NCI-H1436 treated with DMSO at 0.1 percent for 48 hours (cell line): ENCODE measurements around the gene TP53TG3.
"Not testable (repeated sequence)": the region's sequence is repeated elsewhere in the genome, so short reads cannot be mapped to it uniquely, and the experiment has no call there.

Experiments used
- DNase-seq: peaks from one replicate; lab custom pipeline; 2025; lab: John Stamatoyannopoulos, UW

Gene TP53TG3, protein sequence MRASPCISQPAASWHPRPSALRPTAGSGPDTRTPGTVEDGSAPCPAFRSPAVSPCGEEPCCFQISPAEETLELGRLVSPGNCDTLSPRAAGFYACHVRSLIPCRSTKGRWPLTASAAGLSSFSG

DNA sequence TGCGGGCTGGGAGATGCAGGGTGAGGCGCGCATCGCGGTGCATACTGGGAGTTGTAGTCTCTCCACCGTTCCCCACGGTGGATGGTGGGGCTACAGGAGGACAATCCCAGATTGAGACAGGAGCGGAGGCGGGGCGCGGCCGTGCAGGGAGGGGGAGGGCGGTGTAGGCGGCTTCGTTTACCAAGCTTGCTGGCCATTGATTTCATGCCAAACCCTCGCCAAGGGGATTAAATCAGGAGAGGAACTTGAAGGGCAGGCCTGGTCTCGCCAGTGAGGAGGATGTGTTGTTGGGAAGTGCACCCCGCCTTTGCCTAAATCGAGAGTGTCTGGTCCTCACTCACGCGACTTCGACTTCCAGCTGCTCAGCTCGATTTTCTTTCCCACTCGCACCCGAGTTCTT lies at the start of gene TP53TG3:
Gene TP53TG3 (minus strand): TSS at position 101 of the 400 bp plus-strand sequence. CDS start 68 bp downstream, at position 33.
- not testable (repeated sequence) for DNase-seq

DNA sequence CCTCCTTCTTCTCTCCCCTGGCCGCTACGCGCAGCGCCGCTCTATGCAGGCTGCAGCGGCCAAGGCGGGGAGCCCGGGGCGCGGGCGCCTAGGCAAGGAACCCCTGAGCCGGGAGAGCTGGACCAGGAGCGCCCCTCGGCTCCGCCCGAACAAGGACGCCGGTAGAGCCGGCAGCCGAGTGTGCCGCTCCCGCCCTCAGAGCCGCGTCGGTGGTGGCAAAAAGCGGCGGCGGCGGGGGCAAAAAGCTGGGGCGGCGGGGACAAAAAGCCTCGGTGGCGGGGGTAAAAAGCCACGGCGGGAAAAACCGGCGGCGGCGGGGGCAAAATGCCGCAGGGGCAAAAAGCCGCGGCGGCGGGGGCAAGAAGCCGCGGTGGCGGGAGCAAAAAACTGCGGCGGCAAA lies 25.1 kb downstream of the TP53TG3 start:
- DNase-seq, result not testable (repeated sequence)

DNA sequence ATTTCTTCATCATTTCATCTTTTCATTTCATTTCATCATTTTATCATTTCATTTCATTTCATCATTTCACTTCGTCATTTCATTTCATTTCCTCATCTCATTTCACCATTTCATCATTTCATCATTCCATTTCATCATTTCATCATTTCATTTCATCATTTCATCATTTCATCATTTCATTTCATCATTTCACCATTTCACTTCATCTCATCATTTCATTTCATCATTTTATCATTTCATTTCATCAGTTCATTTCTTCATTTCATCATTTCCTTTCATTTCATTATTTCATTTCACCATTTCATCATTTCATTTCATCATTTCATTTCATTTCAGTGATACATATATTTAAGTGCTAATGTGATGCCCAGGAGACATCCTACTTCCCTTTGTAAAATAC lies 28.4 kb downstream of the TP53TG3 start:
- not testable (repeated sequence) for DNase-seq

DNA sequence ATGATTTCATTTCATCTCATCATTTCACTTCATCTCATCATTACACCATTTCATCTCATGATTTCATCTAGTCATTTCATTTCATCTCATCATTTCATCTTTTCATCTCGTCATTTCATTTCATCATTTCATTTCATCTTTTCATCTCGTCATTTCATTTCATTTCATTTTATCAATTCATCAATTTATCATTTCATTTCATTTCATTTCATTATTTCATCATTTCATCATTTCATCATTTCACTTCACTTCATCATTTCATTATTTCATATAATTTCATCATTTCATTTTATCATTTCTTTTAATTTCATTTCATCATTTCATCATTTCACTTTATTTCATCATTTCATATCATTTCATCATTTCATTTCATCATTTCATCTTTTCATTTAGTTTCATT lies 29.2 kb downstream of the TP53TG3 start:
- DNase-seq, result not testable (repeated sequence)

DNA sequence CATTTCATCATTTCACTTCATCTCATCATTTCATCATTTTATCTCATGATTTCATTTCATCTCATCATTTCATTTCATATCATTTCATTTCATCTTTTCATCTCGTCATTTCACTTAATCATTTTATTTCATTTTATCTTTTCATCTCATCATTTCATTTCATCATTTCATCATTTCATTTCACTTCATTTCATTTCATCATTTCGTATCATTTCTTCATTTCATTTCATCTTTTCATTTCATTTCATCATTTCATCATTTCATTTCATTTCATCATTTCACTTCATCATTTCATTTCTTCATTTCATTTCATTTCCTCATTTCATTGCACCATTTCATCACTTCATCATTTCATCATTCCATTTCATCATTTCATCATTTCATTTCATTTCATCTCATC lies 29.8 kb downstream of the TP53TG3 start:
- not testable (repeated sequence) for DNase-seq

DNA sequence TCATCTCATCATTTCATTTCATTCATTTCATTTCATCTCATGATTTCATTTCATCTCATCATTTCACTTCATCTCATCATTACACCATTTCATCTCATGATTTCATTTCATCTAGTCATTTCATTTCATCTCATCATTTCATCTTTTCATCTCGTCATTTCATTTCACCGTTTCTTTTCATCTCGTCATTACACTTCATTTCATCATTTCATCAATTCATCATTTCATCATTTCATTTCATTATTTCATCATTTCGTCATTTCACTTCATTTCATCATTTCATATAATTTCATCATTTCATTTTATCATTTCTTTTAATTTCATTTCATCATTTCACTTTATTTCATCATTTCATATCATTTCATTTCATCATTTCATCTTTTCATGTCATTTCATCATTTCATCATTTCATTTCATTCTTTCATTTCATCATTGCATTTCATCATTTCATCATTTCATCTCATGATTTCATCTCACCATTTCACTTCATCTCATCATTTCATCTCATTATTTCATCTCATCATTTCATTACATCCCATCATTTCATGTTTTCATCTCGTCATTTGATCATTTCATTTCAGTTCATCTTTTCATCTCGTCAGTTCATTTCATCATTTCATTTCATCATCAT lies 30.6 kb downstream of the TP53TG3 start:
- DNase-seq, result not testable (repeated sequence)

DNA sequence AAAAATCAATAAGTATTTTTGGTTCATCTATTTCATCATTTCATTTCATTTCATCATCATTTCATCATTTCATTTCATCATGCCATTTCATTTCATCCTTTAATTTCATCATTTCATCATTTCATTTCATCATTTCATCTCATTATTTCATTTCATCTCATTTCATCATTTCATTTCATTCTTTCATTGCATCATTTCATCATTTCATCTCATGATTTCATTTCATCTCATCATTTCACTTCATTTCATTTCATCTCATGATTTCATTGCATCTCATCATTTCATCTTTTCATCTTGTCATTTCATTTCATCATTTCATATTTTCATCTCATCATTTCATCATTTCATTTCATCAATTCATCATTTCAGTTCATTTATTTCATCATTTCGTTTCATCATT lies 31.2 kb downstream of the TP53TG3 start:
- not testable (repeated sequence) for DNase-seq

DNA sequence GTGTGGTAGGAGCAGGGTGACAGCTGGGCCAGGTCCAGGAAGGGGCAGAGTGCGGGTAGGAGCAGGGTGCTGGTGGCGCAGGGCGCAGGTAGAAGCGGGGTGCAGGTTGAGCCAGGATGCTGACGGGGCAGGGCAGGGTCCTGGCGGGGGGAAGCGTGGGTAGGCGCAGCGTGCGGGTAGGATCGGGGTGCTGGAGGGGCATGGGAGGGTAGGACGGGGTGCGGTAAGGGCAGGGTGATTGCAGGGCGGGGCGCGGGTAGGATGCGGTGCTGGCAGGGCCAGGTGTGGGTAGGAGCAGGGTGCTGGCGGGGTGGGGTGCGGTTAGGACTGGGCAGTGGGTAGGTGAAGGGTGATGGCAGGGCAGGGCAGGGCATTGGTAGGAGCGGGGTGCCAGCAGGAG lies 38.4 kb downstream of the TP53TG3 start:
- DNase-seq, result not testable (repeated sequence)

DNA sequence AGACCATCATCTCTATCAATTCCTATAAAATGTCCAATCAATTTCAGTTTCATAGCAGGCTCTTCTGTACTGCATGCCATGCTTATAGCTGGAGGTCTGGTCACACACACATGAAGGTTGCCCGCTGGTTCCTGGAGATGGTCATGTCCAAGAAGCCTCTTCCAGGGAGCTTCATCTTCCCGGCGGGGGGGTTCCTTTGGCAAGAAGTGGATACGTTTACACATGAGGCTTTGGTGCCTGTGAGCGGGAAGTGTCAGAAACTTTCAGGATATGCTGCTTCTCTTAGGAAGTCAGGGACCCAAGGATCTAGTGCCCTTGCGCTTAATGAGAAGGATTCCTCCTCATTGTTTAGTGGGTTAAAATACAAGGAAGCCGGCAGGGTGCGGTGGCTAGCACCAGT lies 43.9 kb downstream of the TP53TG3 start:
- DNase-seq, result not testable (repeated sequence)
